C4-2B (cell line): Measurements from ENCODE around the gene PCDHA4.
A peak's percentile ranks its signal among the peaks of the same experiment; 100 is the strongest.
"Not testable (repeated sequence)": the region's sequence is repeated elsewhere in the genome, so short reads cannot be mapped to it uniquely, and the experiment has no call there.

Experiments used
- H3K27ac ChIP-seq: fragments of 450-650 bp; 2 replicates; pipeline ENCODE4 v1.5.1; 2017
- ZFX ChIP-seq: fragments of 450-650 bp; IDR thresholded peaks from 2 replicates; pipeline ENCODE4 v1.6.1; 2017
- TF ChIP-seq, protein P1 (sequence below): fragments of 450-650 bp; conservative IDR thresholded peaks from 2 replicates; pipeline ENCODE4 v1.5.1; 2017; ENCODE audit warnings: mild to moderate bottlenecking

PCDHA4 gene

DNA sequence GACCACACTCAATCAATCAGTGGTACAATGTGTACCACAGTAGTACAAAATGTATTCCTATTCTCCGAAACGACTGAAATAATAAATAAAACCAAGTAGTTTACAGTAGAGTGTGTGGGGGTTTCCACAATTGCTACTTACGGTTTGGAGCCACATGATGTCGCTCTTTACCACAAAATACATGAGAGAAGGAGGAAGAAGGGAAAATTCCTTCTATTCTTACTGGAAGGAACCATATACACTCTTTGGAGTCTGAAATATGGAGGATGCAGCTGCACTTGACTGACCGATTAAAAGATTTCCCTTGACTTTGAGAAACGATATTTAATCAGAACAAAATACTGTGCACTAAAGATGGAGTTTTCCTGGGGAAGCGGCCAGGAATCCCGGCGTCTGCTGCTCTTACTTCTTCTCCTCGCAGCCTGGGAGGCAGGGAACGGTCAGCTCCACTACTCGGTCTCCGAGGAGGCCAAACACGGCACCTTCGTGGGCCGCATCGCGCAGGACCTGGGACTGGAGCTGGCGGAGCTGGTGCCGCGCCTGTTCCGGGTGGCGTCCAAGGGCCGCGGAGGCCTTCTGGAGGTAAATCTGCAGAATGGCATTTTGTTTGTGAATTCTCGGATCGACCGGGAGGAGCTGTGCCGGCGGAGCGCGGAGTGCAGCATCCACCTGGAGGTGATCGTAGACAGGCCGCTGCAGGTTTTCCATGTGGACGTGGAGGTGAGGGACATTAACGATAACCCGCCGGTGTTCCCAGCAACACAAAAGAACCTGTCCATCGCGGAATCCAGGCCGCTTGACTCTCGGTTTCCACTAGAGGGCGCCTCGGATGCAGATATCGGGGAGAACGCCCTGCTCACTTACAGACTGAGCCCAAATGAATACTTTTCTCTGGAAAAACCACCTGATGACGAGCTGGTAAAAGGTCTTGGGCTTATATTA is at the start of gene PCDHA4:
Gene PCDHA4, plus strand, starts transcription at position 235 of the 942 bp plus-strand sequence.
- TF ChIP-seq ZFX = no peak
- TF ChIP-seq, protein P1, sequence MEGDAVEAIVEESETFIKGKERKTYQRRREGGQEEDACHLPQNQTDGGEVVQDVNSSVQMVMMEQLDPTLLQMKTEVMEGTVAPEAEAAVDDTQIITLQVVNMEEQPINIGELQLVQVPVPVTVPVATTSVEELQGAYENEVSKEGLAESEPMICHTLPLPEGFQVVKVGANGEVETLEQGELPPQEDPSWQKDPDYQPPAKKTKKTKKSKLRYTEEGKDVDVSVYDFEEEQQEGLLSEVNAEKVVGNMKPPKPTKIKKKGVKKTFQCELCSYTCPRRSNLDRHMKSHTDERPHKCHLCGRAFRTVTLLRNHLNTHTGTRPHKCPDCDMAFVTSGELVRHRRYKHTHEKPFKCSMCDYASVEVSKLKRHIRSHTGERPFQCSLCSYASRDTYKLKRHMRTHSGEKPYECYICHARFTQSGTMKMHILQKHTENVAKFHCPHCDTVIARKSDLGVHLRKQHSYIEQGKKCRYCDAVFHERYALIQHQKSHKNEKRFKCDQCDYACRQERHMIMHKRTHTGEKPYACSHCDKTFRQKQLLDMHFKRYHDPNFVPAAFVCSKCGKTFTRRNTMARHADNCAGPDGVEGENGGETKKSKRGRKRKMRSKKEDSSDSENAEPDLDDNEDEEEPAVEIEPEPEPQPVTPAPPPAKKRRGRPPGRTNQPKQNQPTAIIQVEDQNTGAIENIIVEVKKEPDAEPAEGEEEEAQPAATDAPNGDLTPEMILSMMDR = peak; percentile 81
- H3K27ac ChIP-seq = no peak within 1 kb of the TSS

DNA sequence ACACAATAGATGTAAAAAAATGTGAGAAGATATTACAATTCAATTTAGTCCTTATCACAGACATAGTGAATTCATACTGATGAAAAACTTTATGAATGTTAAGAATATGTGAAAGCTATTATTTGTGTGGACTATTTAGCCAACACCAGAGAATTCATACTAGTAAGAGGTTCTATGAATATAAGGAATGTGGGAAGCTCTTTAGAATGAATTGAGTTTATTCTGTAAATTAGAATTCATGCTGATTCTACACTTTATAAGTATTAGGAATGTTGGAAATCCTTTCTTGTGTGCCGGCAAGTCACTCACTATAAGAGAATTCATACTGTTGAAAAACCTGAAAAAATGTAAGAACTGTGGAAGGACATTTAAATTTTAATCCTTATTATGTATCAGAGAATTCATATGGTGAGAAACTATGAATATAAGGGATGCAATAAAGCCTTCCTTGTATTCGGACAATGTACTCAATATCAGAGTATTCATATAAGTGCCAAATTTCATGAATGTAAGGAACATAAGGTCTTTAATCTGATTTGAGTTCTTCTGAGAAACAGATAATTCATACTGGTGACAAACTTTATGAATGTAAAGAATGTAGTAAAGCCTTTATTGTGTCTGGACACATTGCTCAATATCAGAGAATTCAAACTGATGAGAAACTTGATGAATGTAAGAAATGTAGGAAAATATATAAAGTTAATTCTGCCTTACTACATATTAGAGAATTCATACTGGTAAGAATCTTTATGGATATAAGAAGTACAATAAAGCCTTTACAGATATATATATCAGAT is 42.5 kb upstream of the PCDHA4 start:
- TF ChIP-seq, protein P1 = no peak
- no peak for TF ChIP-seq ZFX

DNA sequence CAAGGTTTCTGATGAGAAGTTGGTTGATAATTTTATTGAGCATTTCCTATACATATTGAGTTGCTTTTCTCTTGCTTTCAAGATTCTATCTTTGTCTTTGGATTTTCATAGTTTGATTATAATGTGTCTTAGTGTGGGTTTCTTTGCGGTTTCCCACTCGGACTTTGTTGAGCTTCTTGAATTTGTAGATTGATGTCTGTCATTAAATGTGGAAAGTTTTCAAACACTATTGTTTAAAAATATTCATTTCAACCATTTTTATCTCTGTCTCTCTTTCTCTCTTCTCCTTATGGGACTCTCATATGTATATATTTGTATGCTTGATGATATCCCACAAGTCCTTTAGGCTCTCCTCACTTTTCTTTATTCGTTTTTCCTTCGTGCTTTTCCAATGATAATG is 39.4 kb upstream of the PCDHA4 start:
- TF ChIP-seq, protein P1 = no peak
- TF ChIP-seq ZFX = no peak
- no peak overlapping the region for H3K27ac ChIP-seq

More for the DNA sequence above, 42.5 kb upstream of the PCDHA4 start:
- H3K27ac ChIP-seq = no peak overlapping the region

GRCh38 chr5:140780512-140780911 is 26.4 kb upstream of the PCDHA4 start:
- TF ChIP-seq ZFX = no peak
- TF ChIP-seq, protein P1 = no peak
- H3K27ac ChIP-seq = no peak overlapping the region

DNA sequence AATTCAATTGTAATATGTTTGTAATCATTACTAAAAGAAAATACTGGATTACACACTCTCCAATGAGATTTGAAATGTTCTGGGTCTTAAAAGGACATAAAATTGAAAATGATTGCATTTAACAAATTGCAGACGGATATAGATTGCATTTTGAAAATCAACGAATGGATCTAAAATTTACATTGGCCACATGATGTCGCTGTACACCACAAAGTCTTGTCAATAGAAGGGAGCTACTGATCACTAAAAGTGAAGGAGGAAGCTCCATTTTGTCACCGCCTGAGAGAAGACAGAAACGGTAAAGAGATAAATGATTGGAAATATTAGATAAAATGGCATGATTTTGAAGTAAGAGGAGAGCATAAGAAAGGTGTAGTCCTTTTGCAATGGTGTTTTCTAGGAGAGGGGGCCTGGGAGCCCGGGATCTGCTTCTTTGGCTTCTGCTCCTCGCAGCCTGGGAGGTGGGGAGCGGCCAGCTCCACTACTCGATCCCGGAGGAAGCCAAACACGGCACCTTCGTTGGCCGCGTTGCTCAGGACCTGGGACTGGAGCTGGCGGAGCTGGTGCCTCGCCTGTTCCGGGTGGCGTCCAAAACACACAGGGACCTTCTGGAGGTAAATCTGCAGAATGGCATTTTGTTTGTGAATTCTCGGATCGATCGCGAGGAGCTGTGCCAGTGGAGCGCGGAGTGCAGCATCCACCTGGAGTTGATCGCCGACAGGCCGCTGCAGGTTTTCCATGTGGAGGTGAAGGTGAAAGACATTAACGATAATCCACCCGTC is 20.8 kb upstream of the PCDHA4 start, which contains the start of gene PCDHA1:
Gene PCDHA1, plus strand, starts transcription at position 236 of the 782 bp plus-strand sequence.
- TF ChIP-seq, protein P1 = peak; percentile 45
- TF ChIP-seq ZFX = no peak
- no peak within 1 kb of the TSS for H3K27ac ChIP-seq

- H3K27ac ChIP-seq = not testable (repeated sequence)
Observed at GRCh38 chr5:140787422-140787821, 19.4 kb upstream of the PCDHA4 start.

DNA sequence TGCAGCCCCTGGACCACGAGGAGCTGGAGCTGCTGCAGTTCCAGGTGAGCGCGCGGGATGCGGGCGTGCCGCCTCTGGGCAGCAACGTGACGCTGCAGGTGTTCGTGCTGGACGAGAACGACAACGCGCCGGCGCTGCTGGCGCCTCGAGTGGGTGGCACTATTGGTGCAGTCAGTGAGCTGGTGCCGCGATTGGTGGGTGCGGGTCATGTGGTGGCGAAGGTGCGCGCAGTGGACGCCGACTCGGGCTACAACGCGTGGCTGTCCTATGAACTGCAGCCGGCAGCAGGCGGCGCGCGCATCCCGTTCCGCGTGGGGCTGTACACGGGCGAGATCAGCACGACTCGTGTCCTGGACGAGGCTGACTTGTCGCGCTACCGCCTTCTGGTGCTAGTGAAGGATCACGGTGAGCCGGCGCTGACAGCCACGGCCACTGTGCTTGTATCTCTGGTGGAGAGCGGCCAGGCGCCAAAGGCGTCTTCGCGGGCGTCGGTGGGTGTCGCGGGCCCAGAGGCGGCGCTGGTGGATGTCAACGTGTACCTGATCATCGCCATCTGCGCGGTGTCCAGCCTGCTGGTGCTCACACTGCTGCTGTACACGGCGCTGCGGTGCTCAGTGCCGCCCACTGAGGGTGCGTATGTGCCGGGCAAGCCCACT is 18.9 kb upstream of the PCDHA4 start:
- not testable (repeated sequence) for H3K27ac ChIP-seq
